Measurements from ENCODE around the gene IGFBP3. TPM values are rescaled to one million over a fixed set of nuclear protein-coding genes. Genes with fewer than 3 reads are reported as not detected.

Gene IGFBP3
- total RNA-seq, 2 experiments from 2014 or later, result 7.8 to 12.5 TPM

DNA sequence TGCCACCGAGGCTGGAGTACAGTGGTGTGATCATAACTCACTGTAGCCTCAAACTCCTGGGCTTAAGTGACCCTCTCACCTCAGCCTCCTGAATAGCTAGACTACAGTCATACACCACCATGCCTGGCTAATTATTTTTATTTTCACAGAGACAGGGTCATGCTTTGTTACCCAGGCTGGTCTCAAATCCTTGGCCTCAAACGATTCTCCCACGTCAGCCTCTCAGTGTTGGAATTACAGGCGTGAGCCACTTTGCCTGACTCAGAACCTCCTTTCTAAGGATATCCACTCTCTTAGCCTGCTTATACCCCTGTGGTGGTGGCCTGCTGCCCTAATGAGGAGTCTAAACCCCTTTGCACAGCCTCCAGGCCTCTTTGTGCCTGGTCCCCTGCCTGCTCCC lies 36.9 kb downstream of the IGFBP3 start:
- Mint-ChIP-seq H3K4me3 (no peak overlapping the region), H3K27me3 (peaks cover 34% of the 10 kb centered on the region), H3K27ac (no peak overlapping the region), H3K4me1 (peaks cover 2% of the 10 kb centered on the region), H3K36me3 (no peaks in the 10 kb centered on the region), H3K9me3 (no peaks in the 10 kb centered on the region)
- ATAC-seq (ENCODE audit: low read depth) (no peak), DNase-seq (no peak)
- POLR2A ChIA-PET, result no interaction called here

DNA sequence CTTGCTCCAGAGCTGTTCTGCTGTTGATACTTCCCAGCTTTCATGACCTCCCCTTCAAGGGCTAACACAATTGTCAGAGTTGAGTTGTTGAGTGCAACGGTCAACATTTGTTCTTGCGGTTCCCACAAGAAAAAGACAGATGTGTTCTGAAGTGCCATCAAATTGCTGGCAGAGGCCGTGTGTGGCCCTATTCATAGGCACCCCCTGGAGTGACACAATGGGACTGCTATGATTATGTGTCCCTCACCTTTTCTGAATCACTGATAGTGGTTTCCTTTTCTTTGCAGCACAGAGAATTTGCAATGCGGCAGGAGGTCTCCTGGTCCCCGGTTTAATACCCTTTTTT lies 38.6 kb downstream of the IGFBP3 start:
- no peaks in the 10 kb centered on the region for H3K4me1 Mint-ChIP-seq
- no peaks in the 10 kb centered on the region for H3K36me3 Mint-ChIP-seq
- DNase-seq (no peak), ATAC-seq (ENCODE audit: low read depth) (no peak)
- peaks cover 21% of the 10 kb centered on the region for H3K27me3 Mint-ChIP-seq
- no peak overlapping the region for H3K4me3 Mint-ChIP-seq
- no peaks in the 10 kb centered on the region for H3K9me3 Mint-ChIP-seq
- POLR2A ChIA-PET, result no interaction called here
- H3K27ac Mint-ChIP-seq, result no peak overlapping the region

DNA sequence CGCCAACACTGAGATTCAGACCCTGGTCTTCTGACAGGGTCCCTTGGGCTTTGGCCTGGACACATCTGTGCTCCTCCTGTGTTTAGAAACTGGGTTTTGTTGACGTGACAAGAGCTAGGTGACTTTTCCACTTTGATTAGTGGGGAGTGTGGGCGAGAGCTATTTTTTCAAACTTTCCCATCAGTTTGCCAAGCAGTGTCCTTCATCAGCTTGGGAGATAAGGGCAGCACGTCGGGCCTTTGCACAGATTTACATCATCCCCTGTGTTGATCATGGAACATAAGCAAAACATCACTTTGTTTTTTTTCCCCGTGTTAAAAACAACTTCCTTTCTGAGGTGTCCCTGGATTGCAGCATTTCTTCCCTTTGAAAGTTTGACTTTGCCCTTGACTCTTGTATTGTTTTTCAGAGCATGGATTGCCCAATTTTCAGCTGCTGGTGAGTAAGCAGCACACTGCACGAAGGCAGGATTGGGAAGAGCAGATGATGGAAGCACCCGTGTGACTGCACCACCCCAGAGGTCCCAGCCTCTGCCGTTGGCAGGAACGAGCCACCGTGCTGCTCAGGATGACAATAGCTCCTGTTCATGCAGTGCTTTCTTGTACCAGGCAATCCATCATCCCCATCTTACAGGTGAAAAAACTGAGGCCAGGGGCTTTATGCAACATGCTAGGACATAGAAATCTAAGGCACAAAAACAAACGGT lies 39.2 kb downstream of the IGFBP3 start:
- DNase-seq (no peak), ATAC-seq (ENCODE audit: low read depth) (no peak)
- H3K27ac Mint-ChIP-seq, result no peak overlapping the region
- H3K4me3 Mint-ChIP-seq, result no peak overlapping the region
- H3K36me3 Mint-ChIP-seq, result no peaks in the 10 kb centered on the region
- H3K27me3 Mint-ChIP-seq, result peaks cover 16% of the 10 kb centered on the region
- H3K4me1 Mint-ChIP-seq, result no peaks in the 10 kb centered on the region
- no peaks in the 10 kb centered on the region for H3K9me3 Mint-ChIP-seq
- POLR2A ChIA-PET, result no interaction called here

DNA sequence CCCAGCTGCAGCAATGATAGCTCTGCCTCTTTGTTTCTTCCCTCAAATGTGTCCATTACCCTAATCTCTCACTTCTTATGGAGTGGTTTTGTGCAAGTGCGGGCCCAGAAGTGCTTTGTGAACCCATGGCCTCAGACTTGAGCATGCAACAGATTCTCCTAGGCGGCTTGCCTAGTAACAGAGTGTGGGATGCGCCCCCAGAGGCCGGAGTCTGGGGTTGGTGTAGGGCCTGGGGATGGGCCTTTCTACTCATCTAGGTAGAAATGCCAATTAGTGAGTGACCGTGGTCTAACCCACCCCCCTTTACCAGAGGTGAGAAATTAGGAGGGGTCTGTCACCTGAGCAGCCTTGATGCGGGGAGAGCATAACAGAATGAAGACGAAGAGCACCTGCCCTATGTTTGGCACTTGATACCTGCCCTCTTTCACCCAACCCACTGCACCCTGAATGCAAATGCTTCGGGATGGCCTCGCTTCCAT lies 39.8 kb downstream of the IGFBP3 start:
- Mint-ChIP-seq H3K27me3 (peaks cover 10% of the 10 kb centered on the region), H3K36me3 (no peaks in the 10 kb centered on the region), H3K4me3 (no peak overlapping the region), H3K4me1 (no peaks in the 10 kb centered on the region), H3K27ac (no peak overlapping the region), H3K9me3 (no peaks in the 10 kb centered on the region)
- POLR2A ChIA-PET, result no interaction called here
- DNase-seq, result no peak
- no peak for ATAC-seq (ENCODE audit: low read depth)

DNA sequence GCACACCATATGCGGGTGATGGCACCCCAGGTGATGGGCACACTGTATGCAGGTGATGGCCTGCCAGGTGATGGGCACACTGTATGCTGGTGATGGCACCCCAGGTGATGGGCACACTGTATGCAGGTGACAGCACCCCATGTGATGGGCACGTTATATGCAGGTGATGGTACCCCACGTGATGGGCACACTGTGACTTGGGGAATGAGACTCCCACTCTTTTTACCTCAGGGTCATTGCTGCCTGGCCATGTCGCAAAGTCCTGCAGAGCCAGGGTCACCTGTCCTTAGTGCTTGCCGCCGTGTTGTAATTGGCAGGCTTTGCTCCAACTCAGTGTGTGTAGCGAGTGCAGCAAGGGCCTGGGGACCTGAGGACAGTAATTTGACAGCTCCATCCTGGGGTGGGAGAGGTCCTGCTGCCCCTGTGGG lies 40.6 kb downstream of the IGFBP3 start:
- H3K36me3 Mint-ChIP-seq, result no peaks in the 10 kb centered on the region

DNA sequence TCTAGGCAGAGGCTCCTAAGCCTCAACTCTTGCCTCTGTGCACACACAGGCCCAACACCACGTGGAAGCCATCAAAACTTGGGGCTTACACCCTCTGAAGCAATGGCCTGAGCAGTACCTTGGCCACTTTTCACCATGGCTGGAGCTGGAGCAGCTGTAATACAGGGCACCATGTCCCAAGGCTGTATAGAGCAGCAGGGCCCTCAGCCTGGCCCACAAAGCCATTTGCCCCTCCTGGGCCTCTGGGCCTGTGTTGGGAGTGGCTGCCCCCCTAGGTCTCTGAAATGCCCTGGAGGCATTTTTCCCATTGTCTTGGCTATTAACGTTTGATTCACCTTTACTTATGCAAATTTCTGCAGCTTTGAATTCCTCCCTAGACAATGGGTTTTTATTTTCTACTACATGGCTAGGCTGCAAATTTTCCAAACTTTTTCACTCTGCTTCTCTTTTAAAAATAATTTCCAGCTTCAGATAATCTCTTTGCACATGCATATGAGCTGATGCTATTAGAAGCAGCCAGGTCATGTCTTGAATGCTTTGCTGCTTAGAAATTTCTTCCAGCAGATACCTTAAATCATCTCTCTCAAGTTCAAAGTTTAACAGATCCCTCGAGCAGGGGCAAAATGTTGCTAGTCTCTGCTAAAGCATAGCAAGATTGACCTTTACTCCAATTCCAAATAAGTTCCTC lies 42.5 kb downstream of the IGFBP3 start:
- ATAC-seq (ENCODE audit: low read depth) (no peak), DNase-seq (no peak)
- POLR2A ChIA-PET, result no interaction called here
- no peaks in the 10 kb centered on the region for H3K27me3 Mint-ChIP-seq
- no peaks in the 10 kb centered on the region for H3K36me3 Mint-ChIP-seq
- no peak overlapping the region for H3K4me3 Mint-ChIP-seq
- H3K4me1 Mint-ChIP-seq, result no peaks in the 10 kb centered on the region
- no peak overlapping the region for H3K27ac Mint-ChIP-seq
- H3K9me3 Mint-ChIP-seq, result no peaks in the 10 kb centered on the region

More for the DNA sequence above, 40.6 kb downstream of the IGFBP3 start:
- Mint-ChIP-seq H3K27ac (no peak overlapping the region), H3K27me3 (peaks cover 4% of the 10 kb centered on the region), H3K9me3 (no peaks in the 10 kb centered on the region), H3K4me3 (no peak overlapping the region), H3K4me1 (no peaks in the 10 kb centered on the region)
- ATAC-seq (ENCODE audit: low read depth) (no peak), DNase-seq (no peak)
- POLR2A ChIA-PET, result no interaction called here

DNA sequence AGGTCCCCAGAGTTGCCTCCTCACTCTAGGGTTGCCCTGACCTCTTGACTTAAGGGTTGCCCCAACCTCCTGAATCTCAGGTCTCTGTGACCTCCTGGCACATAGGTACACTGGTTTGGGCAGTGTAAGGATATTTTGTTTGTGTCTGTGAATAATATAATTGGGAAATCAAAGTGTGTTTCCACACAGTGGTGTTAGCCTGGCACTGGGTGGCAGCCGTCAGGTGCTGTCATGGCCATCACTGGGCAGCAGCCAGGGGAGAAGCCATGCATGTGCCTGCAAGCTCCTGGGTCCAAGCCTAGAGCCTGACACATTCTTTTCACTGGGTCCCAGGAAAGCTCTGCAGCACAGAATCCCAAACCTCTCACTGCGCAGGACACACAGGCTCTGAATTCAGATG lies 44.6 kb downstream of the IGFBP3 start:
- no peak for ATAC-seq (ENCODE audit: low read depth)
- Mint-ChIP-seq H3K4me1 (no peaks in the 10 kb centered on the region), H3K27me3 (no peaks in the 10 kb centered on the region)

DNA sequence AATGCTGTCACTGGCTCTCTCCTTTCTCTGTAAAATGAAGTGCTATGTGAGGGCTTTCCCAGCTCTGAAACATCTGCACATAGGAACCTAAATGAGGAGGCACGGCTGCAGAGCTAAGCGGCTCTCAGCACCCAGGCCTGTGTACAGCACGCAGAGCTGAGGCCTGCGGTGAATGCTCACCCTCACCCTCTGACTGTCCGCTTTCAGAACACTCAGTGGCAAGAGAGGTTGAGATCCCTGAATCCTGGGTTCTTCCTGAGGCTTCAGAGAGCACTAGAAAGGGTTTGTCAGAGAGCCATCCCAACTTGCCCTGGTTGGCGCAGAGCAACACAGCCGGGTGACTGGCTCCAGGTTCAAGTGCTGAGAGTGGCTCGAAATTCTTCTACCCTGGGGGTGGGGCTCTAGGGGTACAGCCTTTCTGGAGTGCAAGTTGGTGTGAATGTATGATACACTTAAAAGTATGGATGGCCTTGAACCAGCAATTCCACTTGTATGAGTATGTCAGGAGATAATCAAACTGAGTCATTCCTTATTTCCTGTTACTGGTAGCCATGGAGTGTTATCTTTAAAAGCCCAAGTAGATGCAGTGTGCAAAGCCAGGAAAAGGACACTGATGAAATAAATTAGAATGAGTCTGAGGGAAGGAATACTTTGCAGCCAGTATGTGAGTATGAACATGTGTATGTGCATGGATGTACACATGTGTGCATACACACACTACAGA lies 46.5 kb downstream of the IGFBP3 start:
- Mint-ChIP-seq H3K9me3 (no peaks in the 10 kb centered on the region), H3K36me3 (no peaks in the 10 kb centered on the region)
- POLR2A ChIA-PET, result no interaction called here

More for the DNA sequence above, 44.6 kb downstream of the IGFBP3 start:
- no peaks in the 10 kb centered on the region for H3K9me3 Mint-ChIP-seq
- no peak for DNase-seq
- POLR2A ChIA-PET, result no interaction called here
- no peaks in the 10 kb centered on the region for H3K36me3 Mint-ChIP-seq
- no peak overlapping the region for H3K4me3 Mint-ChIP-seq
- no peak overlapping the region for H3K27ac Mint-ChIP-seq

DNA sequence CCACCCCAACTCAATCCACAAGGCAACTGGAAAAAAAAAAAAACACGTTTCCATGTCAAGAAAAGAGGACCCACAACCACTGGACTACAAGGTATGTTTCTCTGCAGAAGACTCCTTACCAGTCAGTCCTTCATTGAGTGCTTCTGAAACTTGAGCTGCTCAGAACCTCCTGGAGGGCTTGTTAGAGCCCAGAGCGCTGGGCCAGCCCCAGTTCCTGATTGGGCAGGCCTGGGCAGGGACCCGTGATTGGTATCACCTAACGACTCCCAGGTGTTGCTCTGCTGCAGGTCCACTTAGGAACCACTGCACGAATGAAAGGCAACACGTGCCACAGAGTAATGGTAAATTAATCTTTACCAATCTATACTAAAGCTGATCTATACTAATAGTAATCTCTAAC lies 47.7 kb downstream of the IGFBP3 start:
- Mint-ChIP-seq H3K36me3 (no peaks in the 10 kb centered on the region), H3K4me1 (no peaks in the 10 kb centered on the region), H3K4me3 (no peak overlapping the region), H3K9me3 (no peaks in the 10 kb centered on the region), H3K27me3 (peaks cover 4% of the 10 kb centered on the region), H3K27ac (no peak overlapping the region)
- ATAC-seq (ENCODE audit: low read depth), result no peak
- DNase-seq, result no peak
- POLR2A ChIA-PET, result no interaction called here

More for the DNA sequence above, 46.5 kb downstream of the IGFBP3 start:
- H3K27ac Mint-ChIP-seq, result no peak overlapping the region
- H3K27me3 Mint-ChIP-seq, result no peaks in the 10 kb centered on the region
- ATAC-seq (ENCODE audit: low read depth) (no peak), DNase-seq (no peak)
- no peaks in the 10 kb centered on the region for H3K4me1 Mint-ChIP-seq
- H3K4me3 Mint-ChIP-seq, result no peak overlapping the region

DNA sequence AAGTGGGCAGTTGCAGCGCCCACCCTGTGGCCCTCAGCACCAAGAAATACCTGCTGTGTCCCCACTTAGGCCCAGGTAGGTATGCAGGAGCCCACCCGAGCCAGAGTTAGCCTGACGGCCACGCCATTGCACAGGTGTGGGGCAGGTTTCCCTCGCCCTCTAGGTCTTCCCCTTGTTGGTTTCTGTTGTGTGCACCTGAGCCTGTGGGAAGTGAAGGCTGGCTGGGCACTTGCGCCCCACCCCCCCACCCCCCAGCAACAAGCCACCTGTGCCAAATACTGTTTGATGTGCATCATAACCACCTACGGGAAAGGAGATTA lies 48.1 kb downstream of the IGFBP3 start, which contains the start of gene CCDC201:
Gene CCDC201, minus strand, starts transcription at position 48 of the 320 bp plus-strand sequence. CDS start 75 bp downstream, outside the sequence.
- no peak for ATAC-seq (ENCODE audit: low read depth)
- POLR2A ChIA-PET, result no interaction called here
- H3K4me1 Mint-ChIP-seq, result no peaks in the 10 kb centered on the region

DNA sequence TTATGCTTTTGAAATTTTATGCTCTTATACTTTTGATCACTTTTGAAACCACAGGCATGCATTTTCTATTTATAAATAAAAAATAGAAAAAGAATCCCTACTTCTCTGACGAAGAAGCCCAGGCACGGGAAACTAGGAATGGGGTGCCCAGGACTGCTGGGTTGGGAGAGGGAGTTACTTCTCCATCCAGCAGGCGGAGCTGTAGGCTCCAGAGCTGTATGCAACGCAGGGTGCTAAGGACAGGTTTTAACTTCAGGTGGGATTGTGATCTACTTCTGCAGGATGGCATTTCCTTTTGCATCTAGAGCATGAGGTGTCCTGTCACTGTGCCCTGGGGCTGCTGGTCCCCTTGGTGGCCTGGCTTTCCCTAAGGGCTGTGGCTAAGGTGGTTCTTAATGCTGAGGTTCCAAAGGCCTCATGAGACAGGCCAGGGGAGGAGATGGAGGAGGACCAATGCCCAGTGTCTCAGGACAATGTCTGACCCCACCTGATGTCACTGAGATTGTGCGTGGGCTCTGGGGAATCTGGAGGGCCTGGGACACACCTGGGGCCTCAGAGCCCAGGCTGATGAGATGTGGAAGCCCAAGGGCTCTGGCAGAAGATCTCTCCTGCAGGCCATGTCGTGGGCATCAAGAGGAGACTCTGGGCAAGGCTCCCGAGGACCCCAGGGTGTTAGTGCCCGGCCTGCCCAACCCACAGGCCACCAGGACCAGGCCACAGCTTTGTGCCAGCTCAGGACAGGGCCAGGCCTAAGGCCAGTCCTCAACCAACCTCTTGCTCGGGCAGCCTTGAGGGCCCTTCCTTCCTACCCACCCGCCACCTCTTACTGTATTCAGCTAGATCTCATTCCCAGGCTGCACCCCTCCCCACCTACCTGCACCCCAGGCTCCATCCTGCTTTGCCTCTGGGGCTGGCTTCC lies 48.7 kb downstream of the IGFBP3 start:
- no peaks in the 10 kb centered on the region for H3K4me1 Mint-ChIP-seq
- H3K27me3 Mint-ChIP-seq, result peaks cover 8% of the 10 kb centered on the region
- ATAC-seq (ENCODE audit: low read depth) (no peak), DNase-seq (no peak)
- POLR2A ChIA-PET, result no interaction called here
- H3K27ac Mint-ChIP-seq, result no peak overlapping the region
- H3K9me3 Mint-ChIP-seq, result no peaks in the 10 kb centered on the region
- H3K4me3 Mint-ChIP-seq, result no peak overlapping the region
- H3K36me3 Mint-ChIP-seq, result no peaks in the 10 kb centered on the region

More for the DNA sequence above, 48.1 kb downstream of the IGFBP3 start, which contains the start of gene CCDC201:
- Mint-ChIP-seq H3K4me3 (no peak within 1 kb of the TSS), H3K27me3 (peaks cover 4% of the 10 kb centered on the region), H3K36me3 (no peaks in the 10 kb centered on the region), H3K27ac (no peak within 1 kb of the TSS), H3K9me3 (no peaks in the 10 kb centered on the region)
- no peak for DNase-seq

DNA sequence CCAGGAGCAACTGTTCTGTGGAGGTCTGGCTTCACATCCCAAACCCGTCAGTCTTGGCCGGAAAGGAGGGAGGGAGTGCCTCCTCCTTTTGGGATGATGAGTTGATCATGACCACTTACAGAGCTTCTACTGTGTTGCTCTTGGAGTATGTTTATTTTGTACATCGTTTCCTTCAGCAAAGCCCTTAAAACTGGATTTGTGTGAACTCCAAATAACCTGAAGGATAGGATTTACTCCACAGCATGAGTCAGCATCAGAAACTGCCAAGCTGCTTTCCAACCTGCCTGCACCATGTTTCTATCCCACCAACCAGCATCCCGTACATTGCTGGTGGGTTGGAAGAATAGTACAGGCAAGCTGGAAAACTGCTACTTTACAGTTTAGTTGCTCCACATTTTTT lies 51.6 kb downstream of the IGFBP3 start:
- Mint-ChIP-seq H3K27ac (no peak overlapping the region), H3K4me3 (no peak overlapping the region), H3K27me3 (peaks cover 8% of the 10 kb centered on the region), H3K9me3 (no peaks in the 10 kb centered on the region), H3K36me3 (no peaks in the 10 kb centered on the region), H3K4me1 (no peaks in the 10 kb centered on the region)
- no peak for DNase-seq
- no peak for ATAC-seq (ENCODE audit: low read depth)
- POLR2A ChIA-PET, result no interaction called here

DNA sequence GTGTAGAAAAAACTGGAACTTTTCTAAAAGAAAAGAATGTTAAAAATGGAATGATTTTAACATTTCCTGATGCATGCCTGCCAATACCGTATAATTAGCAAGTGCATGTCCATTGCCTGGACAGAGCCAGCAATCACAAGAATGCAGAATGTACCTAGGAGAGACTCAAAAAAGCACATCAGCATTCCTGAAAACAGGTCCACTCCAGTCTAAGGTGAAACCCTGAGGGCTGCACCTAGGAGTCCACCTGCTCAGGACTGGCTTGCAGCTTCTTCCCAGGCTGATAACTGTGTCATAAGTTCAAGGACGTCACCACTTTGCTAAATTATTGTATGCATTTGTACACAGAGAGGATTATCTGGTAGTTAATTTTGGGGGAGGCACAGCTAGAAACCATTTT lies 53.6 kb downstream of the IGFBP3 start:
- Mint-ChIP-seq H3K27me3 (peaks cover 8% of the 10 kb centered on the region), H3K4me1 (no peaks in the 10 kb centered on the region), H3K27ac (no peak overlapping the region), H3K9me3 (no peaks in the 10 kb centered on the region), H3K36me3 (no peaks in the 10 kb centered on the region), H3K4me3 (no peak overlapping the region)
- ATAC-seq (ENCODE audit: low read depth), result no peak
- no peak for DNase-seq
- POLR2A ChIA-PET, result no interaction called here

Measured in activated naive CD8-positive, alpha-beta T cell treated with anti-CD3 and anti-CD28 coated beads, Interleukin-2, amount 10 ng/mL, durations not matched to agents 7 days and 5 days (primary cell).